ENCODE results near the gene GJA9.

DNA sequence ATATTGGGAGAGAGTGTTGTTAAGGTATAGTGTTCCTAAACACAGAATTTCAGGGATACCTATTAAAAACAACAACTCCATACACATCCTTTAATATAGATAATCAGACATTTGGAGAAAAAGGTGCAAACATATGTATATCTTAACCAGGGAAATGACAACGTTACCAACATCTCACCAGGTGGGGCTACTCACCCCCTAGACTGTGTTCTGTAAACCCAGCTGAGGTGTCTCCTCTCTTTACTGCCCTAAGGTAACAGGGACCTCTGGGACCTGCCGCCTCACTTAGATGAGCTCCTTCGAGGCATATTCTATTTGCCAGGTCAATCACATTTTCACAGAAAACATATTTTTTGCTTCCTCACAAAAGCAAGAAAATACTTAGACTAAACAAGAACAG lies 35.2 kb downstream of the GJA9 start:
- TF ChIP-seq SUZ12 (IDR thresholded peaks at IDR 0.05; ENCODE audit: extremely low read depth, insufficient read depth, insufficient read length) (no peak), YY1 (IDR thresholded peaks at IDR 0.05; ENCODE audit: insufficient read depth, insufficient read length) (no peak), ZNF274 (IDR thresholded peaks at IDR 0.05; ENCODE audit: low read depth, low read length) (no peak)

Measured in NT2/D1 (cell line).